SK-N-SH treated with all-trans-retinoic acid at 6 μM for 48 hours (cell line): ENCODE measurements around the gene POMZP3.
"Not testable (repeated sequence)": the region's sequence is repeated elsewhere in the genome, so short reads cannot be mapped to it uniquely, and the experiment has no call there.

Source experiments
- ATAC-seq: fragments of 200-7000 bp; cut with Tn5 transposase; 3 replicates; pipeline ENCODE4 v1.9.1; 2020; ENCODE audit warnings: mild to moderate bottlenecking, moderate library complexity

POMZP3 gene

GRCh38 chr7:76588586-76588985 lies 38.5 kb downstream of the POMZP3 start:
- not testable (repeated sequence) for ATAC-seq

DNA sequence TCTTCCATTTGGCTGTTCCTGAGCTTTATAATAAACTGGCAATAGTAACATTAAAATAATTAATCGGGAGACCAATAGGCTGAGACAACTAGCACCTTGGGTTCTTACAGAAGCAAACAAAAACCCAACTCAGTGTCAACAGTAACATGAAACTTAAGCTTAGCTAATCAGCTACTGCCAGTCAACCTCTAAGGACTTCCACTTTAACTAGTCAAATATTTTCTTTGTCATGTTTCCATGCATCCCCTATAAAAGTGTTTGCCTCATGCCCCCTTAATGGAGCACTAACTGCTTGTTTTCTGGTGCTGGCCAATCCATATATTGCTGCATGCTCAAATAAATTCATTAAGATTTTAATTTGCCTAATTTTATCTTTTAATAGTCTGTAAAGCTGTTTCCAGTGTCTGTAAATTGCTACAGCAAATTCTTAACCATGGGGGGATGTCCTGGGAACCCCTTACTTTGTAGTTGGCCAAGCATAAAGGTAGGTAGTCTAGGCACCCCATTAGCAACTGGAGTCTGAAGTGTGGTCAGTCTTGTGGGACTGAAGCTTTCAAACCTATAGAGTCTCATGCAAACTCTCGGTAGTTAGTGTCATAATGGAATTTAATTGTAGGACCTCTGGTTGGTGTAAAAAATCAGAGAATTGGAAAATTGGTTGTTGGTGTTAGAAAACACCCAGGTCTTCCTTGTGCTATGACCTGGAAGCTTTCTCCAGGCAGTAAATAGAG lies 40.3 kb downstream of the POMZP3 start:
- not testable (repeated sequence) for ATAC-seq

DNA sequence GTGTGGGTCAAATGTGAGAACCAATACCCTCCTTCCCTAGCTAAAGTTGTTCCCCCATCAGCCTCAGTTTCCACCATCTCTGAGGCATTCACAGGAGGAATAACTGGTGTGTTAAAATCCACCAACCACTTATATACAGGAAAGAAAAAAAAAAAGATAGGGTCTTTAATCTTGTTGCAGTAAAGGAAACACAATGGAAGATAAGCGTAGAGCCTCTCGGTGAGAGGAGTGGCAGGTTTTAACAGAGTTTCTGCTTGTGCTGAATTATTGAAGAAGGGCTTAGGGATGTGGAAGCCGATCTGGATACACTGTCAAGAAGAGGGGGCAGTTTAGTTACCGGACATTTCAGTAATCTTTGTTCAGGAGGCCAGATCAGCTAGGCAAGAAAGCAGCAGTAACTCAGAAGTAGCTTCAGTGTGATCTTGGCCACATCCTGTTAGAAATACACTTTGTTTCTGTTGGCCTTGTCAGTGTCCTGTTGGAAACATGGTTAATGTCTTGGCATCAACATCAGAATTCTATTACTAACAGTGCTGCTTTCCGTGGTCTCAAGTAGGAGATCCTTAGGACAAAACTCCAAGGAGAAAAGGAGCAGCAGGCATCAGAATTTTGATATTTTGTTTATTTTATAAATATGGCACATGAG lies 43.3 kb downstream of the POMZP3 start:
- ATAC-seq: peak; percentile 73

DNA sequence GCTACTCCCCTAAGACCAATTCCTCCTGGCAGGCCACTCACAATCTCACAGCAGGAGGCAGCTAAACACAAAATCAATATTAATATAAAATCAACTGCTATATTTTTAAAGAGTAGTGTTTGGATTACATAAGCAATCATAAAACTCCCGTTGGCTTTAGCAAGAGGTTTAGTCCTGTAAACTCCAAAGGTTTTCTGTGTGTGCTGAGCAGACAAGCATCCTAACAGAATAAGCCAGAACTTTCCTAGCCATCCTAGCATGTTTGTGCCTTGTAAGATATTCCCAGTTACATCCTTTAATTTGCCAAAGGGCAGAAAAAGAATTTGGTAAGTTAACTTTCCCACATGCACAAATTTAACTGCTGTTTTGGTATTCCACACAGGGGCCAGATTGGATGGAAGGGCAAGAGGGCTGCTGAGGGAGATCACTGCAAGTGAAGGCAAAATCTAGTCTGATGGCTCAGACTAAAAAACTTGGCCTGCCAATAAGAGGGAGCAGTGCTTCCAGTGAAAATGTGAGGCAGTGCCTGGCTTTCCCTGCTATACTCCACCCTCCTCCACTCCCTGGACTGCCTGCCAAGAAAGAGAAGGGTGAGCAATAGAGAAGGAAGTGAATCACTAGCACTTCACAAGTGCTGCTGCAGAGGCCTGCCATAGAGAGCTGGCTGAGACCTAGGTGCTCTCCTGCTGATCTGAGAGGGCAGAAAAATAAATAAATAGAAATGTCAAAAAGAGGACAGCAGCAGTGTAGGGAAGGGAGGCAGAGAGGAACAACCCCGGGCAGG lies 44.0 kb downstream of the POMZP3 start:
- peak; percentile 99 for ATAC-seq

DNA sequence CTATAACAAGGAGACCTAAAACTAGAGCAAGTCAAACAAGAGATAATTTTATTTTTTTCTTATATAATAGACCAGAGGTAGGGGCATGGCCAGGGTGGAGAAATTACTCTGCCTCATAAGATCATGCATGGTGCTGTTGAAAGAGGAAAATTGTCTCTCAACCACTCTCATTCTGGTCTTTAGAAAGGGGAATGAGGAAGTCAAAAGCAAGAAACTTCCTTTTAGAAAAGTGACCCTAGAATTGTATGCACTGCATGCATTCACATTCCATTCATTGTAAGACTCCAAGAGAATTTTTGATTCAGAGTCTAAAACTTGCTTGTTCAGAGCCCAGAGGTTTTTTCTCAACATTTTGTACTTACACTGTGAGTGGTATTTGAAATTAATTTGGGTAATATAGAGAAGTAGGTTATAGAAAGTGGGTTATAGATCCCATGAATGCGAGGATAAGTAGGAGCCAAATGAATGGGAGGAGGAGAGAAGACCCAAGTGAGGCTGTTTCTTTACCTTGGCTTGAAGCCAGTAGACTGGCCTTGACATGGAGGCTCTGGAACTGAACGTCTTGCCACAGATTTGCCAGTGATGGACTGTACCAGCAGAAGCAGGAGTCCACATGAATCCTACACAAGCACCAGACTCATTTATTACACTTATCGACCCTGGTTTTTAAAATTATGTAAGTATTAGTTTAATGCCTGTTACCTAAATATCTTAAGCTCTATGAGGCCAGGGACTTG lies 51.0 kb downstream of the POMZP3 start:
- peak; percentile 23 for ATAC-seq

DNA sequence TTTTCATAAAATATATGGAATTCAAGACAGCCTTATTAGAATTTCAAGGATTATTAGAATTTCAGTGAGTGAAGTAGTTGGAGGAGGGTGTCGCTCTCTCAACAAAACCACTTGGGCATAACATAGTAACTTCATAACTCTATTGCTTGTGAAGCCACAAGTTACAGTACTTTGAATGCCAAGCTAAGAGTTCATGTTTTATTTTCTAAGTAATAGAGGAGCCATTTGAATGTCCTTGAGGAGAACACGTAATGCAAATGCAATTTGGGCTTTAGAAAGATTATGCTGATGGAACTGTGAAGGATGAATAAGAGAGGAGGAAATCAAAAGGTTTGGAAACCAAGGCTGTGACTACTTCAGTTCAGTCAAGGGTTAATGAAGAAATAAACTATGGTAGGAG lies 51.6 kb downstream of the POMZP3 start:
- not testable (repeated sequence) for ATAC-seq

GRCh38 chr7:76572296-76572695 lies 54.8 kb downstream of the POMZP3 start:
- not testable (repeated sequence) for ATAC-seq

- peak; percentile 70 for ATAC-seq
Measured at GRCh38 chr7:76570324-76570775, 56.7 kb downstream of the POMZP3 start.

GRCh38 chr7:76568742-76569141 lies 58.3 kb downstream of the POMZP3 start:
- peak; percentile 86 for ATAC-seq

DNA sequence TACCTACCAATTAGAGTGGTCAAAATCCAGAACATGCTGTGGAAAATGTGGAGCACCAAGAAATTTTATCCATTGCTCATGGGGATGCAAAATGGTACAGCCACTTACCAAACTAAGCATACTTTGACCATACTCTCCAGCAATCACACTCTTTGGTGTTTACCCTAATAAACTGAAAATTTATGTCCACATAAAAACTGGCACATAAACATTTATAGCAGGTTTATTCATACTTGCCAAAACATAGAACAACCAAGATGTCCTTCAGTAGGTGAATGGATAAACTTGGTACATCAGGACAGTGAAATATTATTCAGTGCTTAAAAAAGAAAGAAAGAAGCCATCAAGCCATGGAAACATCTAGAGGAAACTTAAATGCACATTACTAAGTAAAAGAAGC lies 59.3 kb downstream of the POMZP3 start:
- not testable (repeated sequence) for ATAC-seq

DNA sequence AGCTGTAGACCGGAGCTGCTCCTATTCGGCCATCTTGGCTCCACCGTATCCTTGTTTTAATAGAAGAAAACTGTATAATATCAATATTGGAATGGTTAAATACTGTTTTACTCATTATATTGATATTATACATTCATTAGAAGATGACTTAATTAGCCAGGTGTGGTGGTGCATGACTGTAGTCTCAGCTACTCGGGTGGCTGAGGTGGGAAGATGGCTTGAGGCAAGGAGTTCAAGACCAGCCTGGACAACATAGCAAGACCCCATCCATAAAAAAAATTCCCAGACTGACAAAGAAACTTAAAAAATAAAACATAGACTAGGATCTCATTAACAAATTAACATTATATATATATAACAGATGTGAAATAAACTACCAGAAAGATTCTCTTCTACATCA lies 59.8 kb downstream of the POMZP3 start:
- not testable (repeated sequence) for ATAC-seq

- ATAC-seq: not testable (repeated sequence)
Measured at GRCh38 chr7:76565001-76565400, 62.1 kb downstream of the POMZP3 start.

DNA sequence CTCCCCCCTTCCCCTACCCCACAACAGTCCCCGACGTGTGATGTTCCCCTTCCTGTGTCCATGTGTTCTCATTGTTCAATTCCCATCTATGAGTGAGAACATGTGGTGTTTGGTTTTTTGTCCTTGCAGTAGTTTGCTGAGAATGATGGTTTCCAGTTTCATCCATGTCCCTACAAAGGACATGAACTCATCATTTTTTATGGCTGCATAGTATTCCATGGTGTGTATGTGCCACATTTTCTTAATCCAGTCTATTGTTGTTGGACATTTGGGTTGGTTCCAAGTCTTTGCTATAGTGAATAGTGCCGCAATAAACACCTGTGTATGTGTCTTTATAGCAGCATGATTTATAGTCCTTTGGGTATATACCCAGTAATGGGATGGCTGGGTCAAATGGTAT lies 65.7 kb downstream of the POMZP3 start:
- not testable (repeated sequence) for ATAC-seq

DNA sequence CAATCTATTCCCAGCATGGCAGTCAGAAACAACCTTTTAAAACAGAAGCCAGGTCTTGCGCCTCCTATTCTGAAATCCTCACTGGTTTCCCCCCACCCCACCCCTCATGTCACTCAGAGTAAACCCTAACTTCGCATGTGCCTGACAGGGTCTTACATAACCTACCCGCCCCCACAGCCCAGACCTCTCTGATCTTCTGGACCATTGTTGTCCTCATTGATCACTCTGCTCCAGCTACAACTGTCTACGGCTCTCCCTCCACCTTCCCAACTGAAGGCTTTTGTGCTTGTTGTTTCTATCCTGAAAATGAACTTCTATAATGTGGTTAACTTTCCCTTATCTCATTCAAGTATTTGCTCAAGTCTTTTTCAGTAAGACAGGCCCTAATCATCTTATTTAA lies 66.9 kb downstream of the POMZP3 start:
- ATAC-seq: not testable (repeated sequence)
